ENCODE data around the gene ZNF189.

DNA sequence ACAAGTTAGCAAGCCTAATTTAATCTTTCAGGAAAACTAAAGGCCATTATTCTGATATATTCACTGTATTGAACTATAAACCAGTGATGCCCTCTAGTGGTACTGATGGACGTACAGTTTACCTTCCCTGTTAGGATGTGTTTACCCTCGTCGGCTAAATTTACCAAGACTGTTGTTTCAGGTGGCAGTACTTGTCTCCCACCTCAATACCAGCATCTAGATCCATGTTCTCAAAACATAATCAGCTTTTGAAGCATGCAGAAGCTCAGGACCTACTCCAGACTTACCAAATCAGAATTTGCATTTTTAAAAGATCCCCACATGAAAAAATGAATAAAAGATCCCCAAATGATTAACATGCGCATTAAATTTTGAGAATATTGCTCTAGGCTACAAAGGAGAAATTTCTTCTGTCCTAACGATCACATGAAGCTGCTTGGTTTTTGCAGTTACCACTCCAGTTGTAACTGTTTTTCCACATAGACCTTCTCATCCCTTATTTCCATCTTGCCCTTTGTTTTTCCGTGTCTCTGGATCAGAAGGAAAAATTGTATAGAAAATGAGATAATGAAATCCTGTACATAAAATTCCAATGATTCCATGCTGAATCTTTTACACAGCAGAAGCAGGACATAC, 10.7 kb upstream of the ZNF189 start:
- TF ChIP-seq, protein P1, sequence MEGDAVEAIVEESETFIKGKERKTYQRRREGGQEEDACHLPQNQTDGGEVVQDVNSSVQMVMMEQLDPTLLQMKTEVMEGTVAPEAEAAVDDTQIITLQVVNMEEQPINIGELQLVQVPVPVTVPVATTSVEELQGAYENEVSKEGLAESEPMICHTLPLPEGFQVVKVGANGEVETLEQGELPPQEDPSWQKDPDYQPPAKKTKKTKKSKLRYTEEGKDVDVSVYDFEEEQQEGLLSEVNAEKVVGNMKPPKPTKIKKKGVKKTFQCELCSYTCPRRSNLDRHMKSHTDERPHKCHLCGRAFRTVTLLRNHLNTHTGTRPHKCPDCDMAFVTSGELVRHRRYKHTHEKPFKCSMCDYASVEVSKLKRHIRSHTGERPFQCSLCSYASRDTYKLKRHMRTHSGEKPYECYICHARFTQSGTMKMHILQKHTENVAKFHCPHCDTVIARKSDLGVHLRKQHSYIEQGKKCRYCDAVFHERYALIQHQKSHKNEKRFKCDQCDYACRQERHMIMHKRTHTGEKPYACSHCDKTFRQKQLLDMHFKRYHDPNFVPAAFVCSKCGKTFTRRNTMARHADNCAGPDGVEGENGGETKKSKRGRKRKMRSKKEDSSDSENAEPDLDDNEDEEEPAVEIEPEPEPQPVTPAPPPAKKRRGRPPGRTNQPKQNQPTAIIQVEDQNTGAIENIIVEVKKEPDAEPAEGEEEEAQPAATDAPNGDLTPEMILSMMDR (IDR thresholded peaks at IDR 0.05 in 4 of 5, conservative IDR thresholded peaks at IDR 0.05 in 1 of 5): peak in 2 of 5 experiments; percentile 21 to 40
- no peak for TF ChIP-seq POLR2A (IDR thresholded peaks at IDR 0.05)
